ENCODE results near the gene FAM118B. TPM values are rescaled to one million over a fixed set of nuclear protein-coding genes. Genes with fewer than 3 reads are reported as not detected.

The FAM118B gene
- total RNA-seq, 1 experiment from 2014 or later: 41.6 TPM

DNA sequence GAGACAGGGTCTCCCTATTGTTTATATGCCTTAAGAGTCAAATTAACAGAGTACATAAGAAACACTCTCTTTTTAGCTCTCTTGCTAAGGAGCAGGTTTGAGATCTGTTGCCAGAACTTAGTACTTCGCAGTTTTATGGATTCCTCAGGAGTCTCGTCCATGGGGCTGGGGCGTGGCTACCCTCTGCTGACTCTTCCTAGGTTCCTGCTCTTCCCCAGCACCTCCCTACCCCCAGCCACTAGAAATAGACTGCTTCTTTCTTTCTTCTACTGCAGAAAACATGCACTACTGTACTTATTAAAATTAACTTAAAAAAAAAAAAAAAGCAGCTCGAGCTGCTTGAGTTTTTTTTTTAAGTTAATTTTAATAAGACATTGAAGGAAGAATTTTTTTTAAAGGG, 8.0 kb downstream of the FAM118B start:
- Histone ChIP-seq H3K4me1 (ENCODE audit: control insufficient read depth, insufficient read depth, low read length) (peaks cover 8% of the 10 kb centered on the region), H3K4me3 (ENCODE audit: low read depth in 2 of 2, low read length in 2 of 2) (no peak overlapping the region), H3K27ac (ENCODE audit: low read length) (no peak overlapping the region), H3K9me3 (ENCODE audit: control insufficient read depth, insufficient read depth, low read depth, low read length) (no peaks in the 10 kb centered on the region), H3K36me3 (ENCODE audit: control insufficient read depth, insufficient read depth, low read length) (no peaks in the 10 kb centered on the region), H3K27me3 (ENCODE audit: control insufficient read depth, insufficient read depth, low read length) (no peaks in the 10 kb centered on the region)
- ChIA-PET CTCF (no interaction called here), POLR2A (interaction anchor here (0.7 kb wide), 1 partner anchor 302 kb away, joined by 4 read pairs; no protein-coding TSS in a partner anchor)
- DNase-seq (ENCODE audit: low read depth, low spot score) (no peak), ATAC-seq (no peak)
- intact Hi-C loops (cut with micrococcal nuclease; ENCODE audit: unreplicated experiment): no loop called here
- TF ChIP-seq, protein P1, sequence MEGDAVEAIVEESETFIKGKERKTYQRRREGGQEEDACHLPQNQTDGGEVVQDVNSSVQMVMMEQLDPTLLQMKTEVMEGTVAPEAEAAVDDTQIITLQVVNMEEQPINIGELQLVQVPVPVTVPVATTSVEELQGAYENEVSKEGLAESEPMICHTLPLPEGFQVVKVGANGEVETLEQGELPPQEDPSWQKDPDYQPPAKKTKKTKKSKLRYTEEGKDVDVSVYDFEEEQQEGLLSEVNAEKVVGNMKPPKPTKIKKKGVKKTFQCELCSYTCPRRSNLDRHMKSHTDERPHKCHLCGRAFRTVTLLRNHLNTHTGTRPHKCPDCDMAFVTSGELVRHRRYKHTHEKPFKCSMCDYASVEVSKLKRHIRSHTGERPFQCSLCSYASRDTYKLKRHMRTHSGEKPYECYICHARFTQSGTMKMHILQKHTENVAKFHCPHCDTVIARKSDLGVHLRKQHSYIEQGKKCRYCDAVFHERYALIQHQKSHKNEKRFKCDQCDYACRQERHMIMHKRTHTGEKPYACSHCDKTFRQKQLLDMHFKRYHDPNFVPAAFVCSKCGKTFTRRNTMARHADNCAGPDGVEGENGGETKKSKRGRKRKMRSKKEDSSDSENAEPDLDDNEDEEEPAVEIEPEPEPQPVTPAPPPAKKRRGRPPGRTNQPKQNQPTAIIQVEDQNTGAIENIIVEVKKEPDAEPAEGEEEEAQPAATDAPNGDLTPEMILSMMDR (IDR thresholded peaks at IDR 0.05): no peak
- TF ChIP-seq POLR2AphosphoS5 (IDR thresholded peaks at IDR 0.05; ENCODE audit: low read depth, low read length) (no peak), TCF7L2 (IDR thresholded peaks at IDR 0.05; ENCODE audit: low read depth, low read length) (no peak), SIN3A (IDR thresholded peaks at IDR 0.05; ENCODE audit: borderline replicate concordance, insufficient read depth, low read depth, low read length) (no peak)
- TF ChIP-seq, protein P2, sequence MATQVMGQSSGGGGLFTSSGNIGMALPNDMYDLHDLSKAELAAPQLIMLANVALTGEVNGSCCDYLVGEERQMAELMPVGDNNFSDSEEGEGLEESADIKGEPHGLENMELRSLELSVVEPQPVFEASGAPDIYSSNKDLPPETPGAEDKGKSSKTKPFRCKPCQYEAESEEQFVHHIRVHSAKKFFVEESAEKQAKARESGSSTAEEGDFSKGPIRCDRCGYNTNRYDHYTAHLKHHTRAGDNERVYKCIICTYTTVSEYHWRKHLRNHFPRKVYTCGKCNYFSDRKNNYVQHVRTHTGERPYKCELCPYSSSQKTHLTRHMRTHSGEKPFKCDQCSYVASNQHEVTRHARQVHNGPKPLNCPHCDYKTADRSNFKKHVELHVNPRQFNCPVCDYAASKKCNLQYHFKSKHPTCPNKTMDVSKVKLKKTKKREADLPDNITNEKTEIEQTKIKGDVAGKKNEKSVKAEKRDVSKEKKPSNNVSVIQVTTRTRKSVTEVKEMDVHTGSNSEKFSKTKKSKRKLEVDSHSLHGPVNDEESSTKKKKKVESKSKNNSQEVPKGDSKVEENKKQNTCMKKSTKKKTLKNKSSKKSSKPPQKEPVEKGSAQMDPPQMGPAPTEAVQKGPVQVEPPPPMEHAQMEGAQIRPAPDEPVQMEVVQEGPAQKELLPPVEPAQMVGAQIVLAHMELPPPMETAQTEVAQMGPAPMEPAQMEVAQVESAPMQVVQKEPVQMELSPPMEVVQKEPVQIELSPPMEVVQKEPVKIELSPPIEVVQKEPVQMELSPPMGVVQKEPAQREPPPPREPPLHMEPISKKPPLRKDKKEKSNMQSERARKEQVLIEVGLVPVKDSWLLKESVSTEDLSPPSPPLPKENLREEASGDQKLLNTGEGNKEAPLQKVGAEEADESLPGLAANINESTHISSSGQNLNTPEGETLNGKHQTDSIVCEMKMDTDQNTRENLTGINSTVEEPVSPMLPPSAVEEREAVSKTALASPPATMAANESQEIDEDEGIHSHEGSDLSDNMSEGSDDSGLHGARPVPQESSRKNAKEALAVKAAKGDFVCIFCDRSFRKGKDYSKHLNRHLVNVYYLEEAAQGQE (IDR thresholded peaks at IDR 0.05; ENCODE audit: insufficient read depth in 1 of 2, low read depth in 2 of 2, low read length in 1 of 2): no peak
- in situ Hi-C loops (cut with HindIII; ENCODE audit: low pct_unique_long_range_greater_than_20kb, low sequenced_read_pairs): loop anchor here (25.0 kb wide), 1 partner anchor 282 kb away; the partner anchor contains the start of gene VSIG10L2
- BruUV-seq (replicated peaks): no TSS peak

DNA sequence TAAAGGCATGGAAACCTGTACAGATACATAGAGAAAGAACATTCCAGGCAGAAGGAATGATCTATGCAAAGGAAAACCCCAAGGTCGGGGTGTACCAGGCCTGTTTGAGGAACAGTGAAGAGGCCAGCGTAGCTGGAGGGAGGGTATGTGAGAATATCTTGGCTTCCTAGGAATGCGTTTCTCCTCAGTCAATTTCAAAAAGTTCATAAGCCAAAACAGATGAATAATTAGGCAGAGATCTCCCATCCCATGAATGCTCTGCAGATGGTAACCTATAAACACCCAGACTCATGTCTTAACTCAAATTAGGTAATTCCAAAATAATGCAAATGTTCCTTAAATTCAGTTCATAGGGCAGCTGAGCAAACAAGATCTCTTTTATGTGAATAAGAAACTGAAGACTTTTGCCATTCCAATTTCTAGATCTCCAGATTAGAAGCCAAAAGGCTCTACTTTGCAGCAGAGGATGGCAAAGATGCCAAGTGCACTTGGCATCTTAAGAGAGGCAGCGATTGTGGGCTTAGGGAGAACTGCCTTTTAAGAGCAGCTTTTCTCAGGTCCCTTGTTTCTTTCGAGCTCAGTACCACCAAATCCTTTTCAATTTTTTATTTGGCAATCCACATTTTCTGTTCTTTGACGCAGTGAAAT, 13.2 kb downstream of the FAM118B start:
- Histone ChIP-seq H3K9me3 (ENCODE audit: control insufficient read depth, insufficient read depth, low read depth, low read length) (no peaks in the 10 kb centered on the region), H3K36me3 (ENCODE audit: control insufficient read depth, insufficient read depth, low read length) (no peaks in the 10 kb centered on the region), H3K27me3 (ENCODE audit: control insufficient read depth, insufficient read depth, low read length) (no peaks in the 10 kb centered on the region), H3K4me3 (ENCODE audit: low read depth in 2 of 2, low read length in 2 of 2) (no peak overlapping the region), H3K4me1 (ENCODE audit: control insufficient read depth, insufficient read depth, low read length) (no peaks in the 10 kb centered on the region), H3K27ac (ENCODE audit: low read length) (no peak overlapping the region)
- no peak for ATAC-seq
- no peak for DNase-seq (ENCODE audit: low read depth, low spot score)
- ChIA-PET POLR2A (no interaction called here), CTCF (no interaction called here)
- in situ Hi-C loops (cut with HindIII; ENCODE audit: low pct_unique_long_range_greater_than_20kb, low sequenced_read_pairs) (loop anchor here (25.0 kb wide), 1 partner anchor 287 kb away; the partner anchor contains the start of gene VSIG10L2), intact Hi-C loops (cut with micrococcal nuclease; ENCODE audit: unreplicated experiment) (no loop called here)
- TF ChIP-seq, protein P1 (IDR thresholded peaks at IDR 0.05): no peak
- no peak for TF ChIP-seq SIN3A (IDR thresholded peaks at IDR 0.05; ENCODE audit: borderline replicate concordance, insufficient read depth, low read depth, low read length)
- TF ChIP-seq TCF7L2 (IDR thresholded peaks at IDR 0.05; ENCODE audit: low read depth, low read length): no peak
- TF ChIP-seq, protein P2 (IDR thresholded peaks at IDR 0.05; ENCODE audit: insufficient read depth in 1 of 2, low read depth in 2 of 2, low read length in 1 of 2): no peak
- TF ChIP-seq POLR2AphosphoS5 (IDR thresholded peaks at IDR 0.05; ENCODE audit: low read depth, low read length): no peak
- BruUV-seq (replicated peaks): no TSS peak

Data from Panc1 (cell line).